ENCODE data around the gene ANKRD27. TPM values are rescaled to one million over a fixed set of nuclear protein-coding genes. Genes with fewer than 3 reads are reported as not detected.

ANKRD27 gene
- total and polyA plus RNA-seq, 10 of the 15 experiments (the other 5 are each of a cell fraction or from before 2014, with no cell fraction given): 2.8 to 49.9 (median 28.5) TPM

DNA sequence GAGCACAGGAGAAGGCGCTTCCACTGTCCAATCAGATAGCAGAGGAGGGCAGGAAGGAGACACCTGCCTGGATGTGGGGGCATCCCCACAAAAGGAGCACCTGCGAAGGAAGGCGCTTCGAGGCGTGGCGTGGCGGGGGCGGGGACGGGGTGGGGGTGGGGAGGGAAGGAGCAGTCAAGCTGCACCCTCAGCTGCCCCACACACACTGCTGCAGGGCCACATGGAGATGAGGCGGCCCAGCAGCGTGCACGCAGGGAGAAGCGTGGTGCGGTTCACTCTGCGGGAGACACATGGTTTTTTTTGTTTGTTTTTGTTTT lies 21.4 kb downstream of the ANKRD27 start:
- FAIRE-seq: no peak
- TF ChIP-seq REST (IDR thresholded peaks at IDR 0.05; ENCODE audit: low read depth, low read length) (no peak), NR2F1 (conservative IDR thresholded peaks at IDR 0.05) (no peak), ZBED1 (IDR thresholded peaks at IDR 0.05; ENCODE audit: borderline replicate concordance) (no peak), MTA3 (IDR thresholded peaks at IDR 0.05; ENCODE audit: borderline replicate concordance, low read length) (no peak), NBN (IDR thresholded peaks at IDR 0.05) (no peak), PRDM15 (CRISPR knock-in tag; IDR thresholded peaks at IDR 0.05) (no peak), E2F8 (IDR thresholded peaks at IDR 0.05; ENCODE audit: low read depth, partially characterized antibody) (no peak), FOXM1 (IDR thresholded peaks at IDR 0.05; ENCODE audit: low read depth, low read length) (no peak), YBX1 (IDR thresholded peaks at IDR 0.05) (no peak), ZNF622 (IDR thresholded peaks at IDR 0.05) (no peak), MTA2 (IDR thresholded peaks at IDR 0.05; ENCODE audit: low read depth) (no peak), ASH2L (IDR thresholded peaks at IDR 0.05; ENCODE audit: borderline replicate concordance, low read depth) (no peak), NFYA (IDR thresholded peaks at IDR 0.05; ENCODE audit: borderline replicate concordance, low read depth, low read length) (no peak)
- TF ChIP-seq, protein P1, sequence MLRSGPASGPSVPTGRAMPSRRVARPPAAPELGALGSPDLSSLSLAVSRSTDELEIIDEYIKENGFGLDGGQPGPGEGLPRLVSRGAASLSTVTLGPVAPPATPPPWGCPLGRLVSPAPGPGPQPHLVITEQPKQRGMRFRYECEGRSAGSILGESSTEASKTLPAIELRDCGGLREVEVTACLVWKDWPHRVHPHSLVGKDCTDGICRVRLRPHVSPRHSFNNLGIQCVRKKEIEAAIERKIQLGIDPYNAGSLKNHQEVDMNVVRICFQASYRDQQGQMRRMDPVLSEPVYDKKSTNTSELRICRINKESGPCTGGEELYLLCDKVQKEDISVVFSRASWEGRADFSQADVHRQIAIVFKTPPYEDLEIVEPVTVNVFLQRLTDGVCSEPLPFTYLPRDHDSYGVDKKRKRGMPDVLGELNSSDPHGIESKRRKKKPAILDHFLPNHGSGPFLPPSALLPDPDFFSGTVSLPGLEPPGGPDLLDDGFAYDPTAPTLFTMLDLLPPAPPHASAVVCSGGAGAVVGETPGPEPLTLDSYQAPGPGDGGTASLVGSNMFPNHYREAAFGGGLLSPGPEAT (IDR thresholded peaks at IDR 0.05; ENCODE audit: low read depth): no peak

More for the DNA sequence above, 21.4 kb downstream of the ANKRD27 start:
- H3K4me3 ChIP-seq: no peak overlapping the region
- no peaks in the 10 kb centered on the region for H3K4me1 ChIP-seq (ENCODE audit: control insufficient read depth, insufficient read depth, low read length)
- SMC1A ChIA-PET (ENCODE audit: uncharacterized antibody, unreplicated experiment): no interaction called here
- in situ Hi-C loops (cut with MboI): no loop called here
- no peak overlapping the region for H3K9ac ChIP-seq (ENCODE audit: control insufficient read depth, insufficient read depth, low read length)
- H2AFZ ChIP-seq (ENCODE audit: control insufficient read depth, low read depth, low read length): no peak overlapping the region
- no peaks in the 10 kb centered on the region for H4K20me1 ChIP-seq (ENCODE audit: control insufficient read depth, insufficient read depth)
- no peaks in the 10 kb centered on the region for H3K9me3 ChIP-seq (replicated peaks; ENCODE audit: control insufficient read depth, insufficient read depth, low read length)
- CTCF ChIA-PET: no interaction called here
- BruUV-seq (replicated peaks): no TSS peak
- intact Hi-C loops (cut with micrococcal nuclease; ENCODE audit: unreplicated experiment): no loop called here
- DNase-seq (ENCODE audit: low read depth, low spot score): no peak
- H3K79me2 ChIP-seq (ENCODE audit: control insufficient read depth, insufficient read depth, low read length): no peaks in the 10 kb centered on the region
- no peak overlapping the region for H3K27ac ChIP-seq (ENCODE audit: control insufficient read depth, insufficient read depth)
- ATAC-seq: no peak
- no peaks in the 10 kb centered on the region for H3K27me3 ChIP-seq (replicated peaks in 1 of 2; ENCODE audit: control insufficient read depth in 2 of 2, insufficient read depth in 2 of 2, low read length in 1 of 2)
- RAD21 ChIA-PET (ENCODE audit: unreplicated experiment): no interaction called here
- H3K36me3 ChIP-seq (ENCODE audit: control insufficient read depth in 2 of 2, insufficient read depth in 2 of 2, low read length in 1 of 2): peaks cover 13% of the 10 kb centered on the region in 2 experiments; a peak in 3 of 4 replicates
- 100% methylated on average over 11 of the region's 15 CpGs for WGBS (ENCODE audit: insufficient coverage, insufficient replicate concordance, low lambda C conversion rate, missing lambda C conversion rate)
- no peak overlapping the region for H3K4me2 ChIP-seq (ENCODE audit: control insufficient read depth, insufficient read depth)
- POLR2A ChIA-PET: no interaction called here

All from GM12878 (cell line).